Measurements from ENCODE around the gene PITPNC1.
"Not testable (repeated sequence)": the region's sequence is repeated elsewhere in the genome, so short reads cannot be mapped to it uniquely, and the experiment has no call there.

PITPNC1 gene

GRCh38 chr17:67619555-67619954 lies 242.5 kb downstream of the PITPNC1 start:
- DNase-seq (ENCODE audit: low read depth in 3 of 3): no peak

GRCh38 chr17:67620088-67620487 lies 243.0 kb downstream of the PITPNC1 start:
- no peak for DNase-seq (ENCODE audit: low read depth in 3 of 3)

- no peak for DNase-seq (ENCODE audit: low read depth in 3 of 3)
Observed at GRCh38 chr17:67620636-67621035, 243.6 kb downstream of the PITPNC1 start.

GRCh38 chr17:67623767-67624166 lies 246.7 kb downstream of the PITPNC1 start:
- DNase-seq (ENCODE audit: low read depth in 3 of 3): no peak

GRCh38 chr17:67624886-67625656 lies 248.0 kb downstream of the PITPNC1 start:
- no peak for DNase-seq (ENCODE audit: low read depth in 3 of 3)

- DNase-seq (ENCODE audit: low read depth in 3 of 3): no peak
Observed at GRCh38 chr17:67625971-67626370, 248.9 kb downstream of the PITPNC1 start.

- DNase-seq (ENCODE audit: low read depth in 3 of 3): no peak
Observed at GRCh38 chr17:67628580-67629013, 251.5 kb downstream of the PITPNC1 start.

- no peak for DNase-seq (ENCODE audit: low read depth in 3 of 3)
Observed at GRCh38 chr17:67629971-67630320, 252.9 kb downstream of the PITPNC1 start.

- not testable (repeated sequence) for DNase-seq (ENCODE audit: low read depth in 3 of 3)
Observed at GRCh38 chr17:67630836-67631235, 253.8 kb downstream of the PITPNC1 start.

- no peak for DNase-seq (ENCODE audit: low read depth in 3 of 3)
Observed at GRCh38 chr17:67632141-67632540, 255.1 kb downstream of the PITPNC1 start.

GRCh38 chr17:67633751-67634211 lies 256.7 kb downstream of the PITPNC1 start:
- DNase-seq (ENCODE audit: low read depth in 3 of 3): no peak

GRCh38 chr17:67635681-67636080 lies 258.6 kb downstream of the PITPNC1 start:
- DNase-seq (ENCODE audit: low read depth in 3 of 3): no peak

GRCh38 chr17:67636312-67636711 lies 259.2 kb downstream of the PITPNC1 start:
- no peak for DNase-seq (ENCODE audit: low read depth in 3 of 3)

- no peak for DNase-seq (ENCODE audit: low read depth in 3 of 3)
Observed at GRCh38 chr17:67636834-67637520, 259.9 kb downstream of the PITPNC1 start.

- DNase-seq (ENCODE audit: low read depth in 3 of 3): no peak
Observed at GRCh38 chr17:67637901-67638641, 261.0 kb downstream of the PITPNC1 start.

GRCh38 chr17:67638871-67639270 lies 261.8 kb downstream of the PITPNC1 start:
- DNase-seq (ENCODE audit: low read depth in 3 of 3): no peak

- no peak for DNase-seq (ENCODE audit: low read depth in 3 of 3)
Observed at GRCh38 chr17:67639555-67639954, 262.5 kb downstream of the PITPNC1 start.

GRCh38 chr17:67639979-67640378 lies 262.9 kb downstream of the PITPNC1 start:
- no peak for DNase-seq (ENCODE audit: low read depth in 3 of 3)

- no peak for DNase-seq (ENCODE audit: low read depth in 3 of 3)
Observed at GRCh38 chr17:67642488-67642887, 265.4 kb downstream of the PITPNC1 start.

- no peak for DNase-seq (ENCODE audit: low read depth in 3 of 3)
Observed at GRCh38 chr17:67644061-67644460, 267.0 kb downstream of the PITPNC1 start.

GRCh38 chr17:67645195-67645594 lies 268.1 kb downstream of the PITPNC1 start:
- DNase-seq (ENCODE audit: low read depth in 3 of 3): not testable (repeated sequence)

- no peak for DNase-seq (ENCODE audit: low read depth in 3 of 3)
Observed at GRCh38 chr17:67646472-67646871, 269.4 kb downstream of the PITPNC1 start.

Measured in stimulated activated CD4-positive, alpha-beta T cell treated with anti-CD3 and anti-CD28 coated beads, TNF-alpha, amount 100 ng/mL, for 24 hours (primary cell).